NCI-H526 treated with DMSO at 0.1 percent for 48 hours (cell line): ENCODE data around the gene TMEM178B.
"Not testable (repeated sequence)": the region's sequence is repeated elsewhere in the genome, so short reads cannot be mapped to it uniquely, and the experiment has no call there.

ENCODE experiments used
- DNase-seq: peaks from one replicate; lab custom pipeline; 2025; lab: John Stamatoyannopoulos, UW

Gene TMEM178B

GRCh38 chr7:141387521-141388217, 313.8 kb downstream of the TMEM178B start:
- DNase-seq = no peak

GRCh38 chr7:141389140-141389796, 315.4 kb downstream of the TMEM178B start:
- no peak for DNase-seq

GRCh38 chr7:141390339-141390738, 316.5 kb downstream of the TMEM178B start:
- DNase-seq = no peak

GRCh38 chr7:141393056-141393455, 319.2 kb downstream of the TMEM178B start:
- DNase-seq = no peak

- DNase-seq = no peak
Measured at GRCh38 chr7:141397236-141398163, 323.6 kb downstream of the TMEM178B start.

- DNase-seq = no peak
Measured at GRCh38 chr7:141400356-141400755, 326.5 kb downstream of the TMEM178B start.

GRCh38 chr7:141402277-141402996, 328.6 kb downstream of the TMEM178B start:
- DNase-seq = no peak

GRCh38 chr7:141403846-141404245, 330.0 kb downstream of the TMEM178B start:
- not testable (repeated sequence) for DNase-seq

GRCh38 chr7:141406347-141406746, 332.5 kb downstream of the TMEM178B start:
- no peak for DNase-seq

- DNase-seq = no peak
Measured at GRCh38 chr7:141407893-141408292, 334.0 kb downstream of the TMEM178B start.

- no peak for DNase-seq
Measured at GRCh38 chr7:141408440-141408839, 334.6 kb downstream of the TMEM178B start.

GRCh38 chr7:141409219-141409618, 335.4 kb downstream of the TMEM178B start:
- DNase-seq = no peak

- DNase-seq = no peak
Measured at GRCh38 chr7:141409801-141410329, 336.0 kb downstream of the TMEM178B start.

GRCh38 chr7:141410353-141411000, 336.6 kb downstream of the TMEM178B start:
- no peak for DNase-seq

- DNase-seq = no peak
Measured at GRCh38 chr7:141411133-141411532, 337.3 kb downstream of the TMEM178B start.

- DNase-seq = no peak
Measured at GRCh38 chr7:141415999-141416398, 342.1 kb downstream of the TMEM178B start.

GRCh38 chr7:141416650-141417270, 342.9 kb downstream of the TMEM178B start:
- DNase-seq = no peak

- DNase-seq = no peak
Measured at GRCh38 chr7:141417506-141417905, 343.6 kb downstream of the TMEM178B start.

GRCh38 chr7:141418066-141418465, 344.2 kb downstream of the TMEM178B start:
- no peak for DNase-seq

GRCh38 chr7:141421306-141421705, 347.4 kb downstream of the TMEM178B start:
- DNase-seq = no peak

- DNase-seq = no peak
Measured at GRCh38 chr7:141427134-141427533, 353.3 kb downstream of the TMEM178B start.
